RWPE2 (cell line): ENCODE data around the gene PTPRM.

Experiments used
- ATAC-seq: fragments of 200-7000 bp; cut with Tn5 transposase; 3 replicates; pipeline ENCODE4 v1.9.1; 2021; ENCODE audit warnings: low read depth
- DNase-seq: peaks from one replicate; pipeline ENCODE4 v3.0.0-alpha.2; 2020; ENCODE audit warnings: low spot score
- H3K27ac ChIP-seq: fragments of 450-650 bp; 2 replicates; pipeline ENCODE4 v1.5.1; 2017; ENCODE audit warnings: mild to moderate bottlenecking; ENCODE audit not compliant: poor library complexity, severe bottlenecking
- H3K27me3 ChIP-seq: fragments of 250-450 bp; sonication (Bioruptor Pico); 2 replicates; pipeline ENCODE4 v1.5.1; 2021; ENCODE audit warnings: mild to moderate bottlenecking, moderate library complexity; ENCODE audit not compliant: insufficient read depth, poor library complexity, severe bottlenecking
- H3K36me3 ChIP-seq: fragments of 250-450 bp; sonication (Bioruptor Pico); 2 replicates; pipeline ENCODE4 v1.5.1; 2020; ENCODE audit warnings: low read depth, mild to moderate bottlenecking, moderate library complexity
- H3K4me1 ChIP-seq: fragments of 250-450 bp; sonication (Bioruptor Pico); 2 replicates; pipeline ENCODE4 v1.5.1; 2021; ENCODE audit warnings: mild to moderate bottlenecking, moderate library complexity; ENCODE audit not compliant: insufficient read depth, poor library complexity, severe bottlenecking
- H3K4me3 ChIP-seq: fragments of 250-450 bp; sonication (Bioruptor Pico); 2 replicates; pipeline ENCODE4 v1.5.1; 2021; ENCODE audit warnings: mild to moderate bottlenecking, moderate library complexity; ENCODE audit not compliant: severe bottlenecking
- H3K9me3 ChIP-seq: fragments of 250-450 bp; sonication (Bioruptor Pico); 2 replicates; pipeline ENCODE4 v1.5.1; 2021; ENCODE audit warnings: mild to moderate bottlenecking, moderate library complexity; ENCODE audit not compliant: severe bottlenecking
- CTCF ChIP-seq: fragments of 450-650 bp; IDR thresholded peaks from one replicate; pipeline ENCODE4 v1.5.1; 2017; ENCODE audit warnings: mild to moderate bottlenecking, moderate library complexity; ENCODE audit not compliant: poor library complexity, severe bottlenecking

Gene PTPRM

GRCh38 chr18:8264116-8264515 lies 697.0 kb downstream of the PTPRM start:
- Histone ChIP-seq H3K4me1 (no peaks in the 10 kb centered on the region), H3K9me3 (no peaks in the 10 kb centered on the region), H3K4me3 (no peak overlapping the region), H3K36me3 (no peaks in the 10 kb centered on the region), H3K27me3 (no peaks in the 10 kb centered on the region), H3K27ac (no peak overlapping the region)
- DNase-seq (no peak), ATAC-seq (no peak)
- no peak for TF ChIP-seq CTCF

GRCh38 chr18:8264861-8265411 lies 697.8 kb downstream of the PTPRM start:
- Histone ChIP-seq H3K36me3 (no peaks in the 10 kb centered on the region), H3K4me1 (no peaks in the 10 kb centered on the region), H3K4me3 (no peak overlapping the region), H3K27me3 (no peaks in the 10 kb centered on the region), H3K9me3 (no peaks in the 10 kb centered on the region), H3K27ac (no peak overlapping the region)
- TF ChIP-seq CTCF = no peak
- ATAC-seq (no peak), DNase-seq (no peak)

- Histone ChIP-seq H3K4me3 (no peak overlapping the region), H3K36me3 (no peaks in the 10 kb centered on the region), H3K27me3 (no peaks in the 10 kb centered on the region), H3K4me1 (no peaks in the 10 kb centered on the region), H3K9me3 (no peaks in the 10 kb centered on the region), H3K27ac (no peak overlapping the region)
- no peak for DNase-seq
- ATAC-seq = no peak
- no peak for TF ChIP-seq CTCF
These were observed 705.1 kb downstream of the PTPRM start for GRCh38 chr18:8272254-8272653.

- Histone ChIP-seq H3K27me3 (no peaks in the 10 kb centered on the region), H3K27ac (no peak overlapping the region), H3K36me3 (no peaks in the 10 kb centered on the region), H3K9me3 (no peaks in the 10 kb centered on the region), H3K4me1 (no peaks in the 10 kb centered on the region), H3K4me3 (no peak overlapping the region)
- ATAC-seq = no peak
- no peak for DNase-seq
- TF ChIP-seq CTCF = no peak
These were observed 707.3 kb downstream of the PTPRM start for GRCh38 chr18:8274370-8274769.

- Histone ChIP-seq H3K9me3 (no peaks in the 10 kb centered on the region), H3K27me3 (no peaks in the 10 kb centered on the region), H3K4me1 (no peaks in the 10 kb centered on the region), H3K4me3 (no peak overlapping the region), H3K36me3 (no peaks in the 10 kb centered on the region), H3K27ac (no peak overlapping the region)
- DNase-seq (no peak), ATAC-seq (no peak)
- no peak for TF ChIP-seq CTCF
These were observed 709.3 kb downstream of the PTPRM start for GRCh38 chr18:8276406-8276805.
